Measurements from ENCODE around the gene CALB2. TPM values are rescaled to one million over a fixed set of nuclear protein-coding genes. Genes with fewer than 3 reads are reported as not detected.

CALB2 gene
- total and polyA plus RNA-seq, 2 donors (not counting 3 experiments of a cell fraction or from before 2014, with no cell fraction given): not detected

DNA sequence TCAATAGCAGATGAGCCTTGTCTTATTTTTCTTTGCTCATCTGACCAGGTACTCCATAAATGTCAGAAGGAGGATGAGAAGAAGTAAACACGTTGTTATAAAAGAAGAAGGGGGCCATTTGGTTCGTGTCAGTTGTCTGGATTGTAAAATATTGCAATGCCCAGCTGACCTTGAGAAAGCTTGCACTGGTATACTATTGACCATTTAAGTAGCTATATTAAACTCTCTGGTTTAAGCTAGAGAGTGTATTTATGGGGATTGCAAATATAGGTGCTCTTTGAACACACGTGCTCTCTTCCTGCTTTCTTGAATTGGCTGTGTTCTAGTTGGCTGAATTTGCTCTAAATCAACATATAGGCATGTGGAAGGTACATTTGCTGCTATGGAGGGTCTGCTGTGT, 43.3 kb upstream of the CALB2 start:
- Histone ChIP-seq H4K20me1 (replicated peaks; ENCODE audit: control insufficient read depth, extremely low read depth, insufficient read depth, low read length) (no peaks in the 10 kb centered on the region), H3K27ac (ENCODE audit: insufficient read depth, low read depth, low read length) (no peak overlapping the region), H3K27me3 (ENCODE audit: control insufficient read depth in 2 of 2, insufficient read depth in 2 of 2, low read length in 2 of 2) (no peaks in the 10 kb centered on the region), H3K4me2 (ENCODE audit: insufficient read depth, low read length) (no peak overlapping the region), H3K4me3 (replicated peaks in 1 of 3; ENCODE audit: insufficient read depth in 1 of 3, low read depth in 1 of 3, low read length in 3 of 3) (no peak overlapping the region), H3K9me1 (replicated peaks; ENCODE audit: control insufficient read depth, extremely low read depth, insufficient read depth, low read length) (no peaks in the 10 kb centered on the region), H3K9ac (replicated peaks; ENCODE audit: extremely low read depth, insufficient read depth, low read length) (no peak overlapping the region), H3K4me1 (ENCODE audit: control insufficient read depth, extremely low read depth, insufficient read depth, low read length) (no peaks in the 10 kb centered on the region), H3K79me2 (ENCODE audit: control insufficient read depth, insufficient read depth, low read length) (no peaks in the 10 kb centered on the region), H3K9me3 (replicated peaks; ENCODE audit: control insufficient read depth, insufficient read depth, low read length) (no peaks in the 10 kb centered on the region), H3K36me3 (ENCODE audit: control insufficient read depth in 2 of 2, extremely low read depth in 1 of 2, insufficient read depth in 2 of 2, low read length in 2 of 2) (no peaks in the 10 kb centered on the region), H2AFZ (ENCODE audit: low read depth, low read length) (no peak overlapping the region)
- FAIRE-seq (no peak), DNase-seq (ENCODE audit: low read depth, low spot score) (no peak)
- intact Hi-C loops (cut with micrococcal nuclease): no loop called here
- ChIA-PET POLR2A (no interaction called here), CTCF (interaction anchor here (0.8 kb wide), 1 partner anchor 66 kb away, joined by 3 read pairs; no protein-coding TSS in a partner anchor)
- no TSS peak for BruUV-seq (replicated peaks)
- TF ChIP-seq, protein P1, sequence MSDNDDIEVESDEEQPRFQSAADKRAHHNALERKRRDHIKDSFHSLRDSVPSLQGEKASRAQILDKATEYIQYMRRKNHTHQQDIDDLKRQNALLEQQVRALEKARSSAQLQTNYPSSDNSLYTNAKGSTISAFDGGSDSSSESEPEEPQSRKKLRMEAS (IDR thresholded peaks at IDR 0.05; ENCODE audit: insufficient read depth, insufficient read length): no peak
- dilution Hi-C loops (cut with MboI; ENCODE audit: extremely low pct_ligation_motif_present, low sequenced_read_pairs): no loop called here

DNA sequence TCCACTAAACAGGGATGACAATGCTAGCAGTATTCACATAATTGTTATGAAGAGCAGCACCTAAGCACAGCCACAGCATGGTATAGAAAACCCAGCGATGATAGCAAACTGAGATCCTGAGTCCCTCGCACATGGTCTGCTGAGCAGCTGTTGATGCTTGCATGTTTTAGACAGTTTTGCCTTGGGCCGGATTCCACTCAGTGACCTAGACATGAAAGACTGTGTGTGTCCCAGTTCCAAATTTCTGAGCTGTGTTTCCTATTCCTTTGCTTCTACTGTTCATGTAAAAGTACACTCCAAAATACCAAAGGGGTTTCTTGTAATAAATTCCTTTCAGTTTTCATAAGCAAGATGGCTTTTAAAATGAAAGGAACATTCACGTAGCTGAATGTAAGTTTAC, 38.5 kb upstream of the CALB2 start:
- Histone ChIP-seq H3K9me1 (replicated peaks; ENCODE audit: control insufficient read depth, extremely low read depth, insufficient read depth, low read length) (no peaks in the 10 kb centered on the region), H3K27ac (ENCODE audit: insufficient read depth, low read depth, low read length) (no peak overlapping the region), H3K4me3 (replicated peaks in 1 of 3; ENCODE audit: insufficient read depth in 1 of 3, low read depth in 1 of 3, low read length in 3 of 3) (no peak overlapping the region), H3K27me3 (ENCODE audit: control insufficient read depth in 2 of 2, insufficient read depth in 2 of 2, low read length in 2 of 2) (no peaks in the 10 kb centered on the region), H3K4me1 (ENCODE audit: control insufficient read depth, extremely low read depth, insufficient read depth, low read length) (no peaks in the 10 kb centered on the region), H3K9ac (replicated peaks; ENCODE audit: extremely low read depth, insufficient read depth, low read length) (no peak overlapping the region), H3K4me2 (ENCODE audit: insufficient read depth, low read length) (no peak overlapping the region), H3K79me2 (ENCODE audit: control insufficient read depth, insufficient read depth, low read length) (no peaks in the 10 kb centered on the region), H2AFZ (ENCODE audit: low read depth, low read length) (no peak overlapping the region), H4K20me1 (replicated peaks; ENCODE audit: control insufficient read depth, extremely low read depth, insufficient read depth, low read length) (no peaks in the 10 kb centered on the region), H3K36me3 (ENCODE audit: control insufficient read depth in 2 of 2, extremely low read depth in 1 of 2, insufficient read depth in 2 of 2, low read length in 2 of 2) (no peaks in the 10 kb centered on the region), H3K9me3 (replicated peaks; ENCODE audit: control insufficient read depth, insufficient read depth, low read length) (no peaks in the 10 kb centered on the region)
- no peak for TF ChIP-seq GATA2 (IDR thresholded peaks at IDR 0.05; ENCODE audit: insufficient read depth, insufficient read length, low read depth, low read length)
- TF ChIP-seq, protein P2, sequence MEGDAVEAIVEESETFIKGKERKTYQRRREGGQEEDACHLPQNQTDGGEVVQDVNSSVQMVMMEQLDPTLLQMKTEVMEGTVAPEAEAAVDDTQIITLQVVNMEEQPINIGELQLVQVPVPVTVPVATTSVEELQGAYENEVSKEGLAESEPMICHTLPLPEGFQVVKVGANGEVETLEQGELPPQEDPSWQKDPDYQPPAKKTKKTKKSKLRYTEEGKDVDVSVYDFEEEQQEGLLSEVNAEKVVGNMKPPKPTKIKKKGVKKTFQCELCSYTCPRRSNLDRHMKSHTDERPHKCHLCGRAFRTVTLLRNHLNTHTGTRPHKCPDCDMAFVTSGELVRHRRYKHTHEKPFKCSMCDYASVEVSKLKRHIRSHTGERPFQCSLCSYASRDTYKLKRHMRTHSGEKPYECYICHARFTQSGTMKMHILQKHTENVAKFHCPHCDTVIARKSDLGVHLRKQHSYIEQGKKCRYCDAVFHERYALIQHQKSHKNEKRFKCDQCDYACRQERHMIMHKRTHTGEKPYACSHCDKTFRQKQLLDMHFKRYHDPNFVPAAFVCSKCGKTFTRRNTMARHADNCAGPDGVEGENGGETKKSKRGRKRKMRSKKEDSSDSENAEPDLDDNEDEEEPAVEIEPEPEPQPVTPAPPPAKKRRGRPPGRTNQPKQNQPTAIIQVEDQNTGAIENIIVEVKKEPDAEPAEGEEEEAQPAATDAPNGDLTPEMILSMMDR (IDR thresholded peaks at IDR 0.05; ENCODE audit: extremely low read depth in 1 of 2, insufficient read depth in 1 of 2, low read depth in 1 of 2, low read length in 2 of 2): no peak
- TF ChIP-seq, protein P1 (IDR thresholded peaks at IDR 0.05; ENCODE audit: insufficient read depth, insufficient read length): no peak
- TF ChIP-seq POLR2A (IDR thresholded peaks at IDR 0.05; ENCODE audit: low read depth, low read length): no peak
- TF ChIP-seq EZH2 (IDR thresholded peaks at IDR 0.05; ENCODE audit: borderline replicate concordance, low read depth, low read length, severe bottlenecking): no peak
- ChIA-PET CTCF (interaction anchor here (1.8 kb wide), 1 partner anchor 8 kb away, joined by 10 read pairs; no protein-coding TSS in a partner anchor), POLR2A (no interaction called here)
- dilution Hi-C loops (cut with MboI; ENCODE audit: extremely low pct_ligation_motif_present, low sequenced_read_pairs): no loop called here
- BruUV-seq (replicated peaks): no TSS peak
- FAIRE-seq (no peak), DNase-seq (ENCODE audit: low read depth, low spot score) (no peak)
- intact Hi-C loops (cut with micrococcal nuclease): no loop called here
